Renal cortical epithelial cell (primary cell): Measurements from ENCODE around the gene SCAMP2. TPM values are rescaled to one million over a fixed set of nuclear protein-coding genes. Genes with fewer than 3 reads are reported as not detected.
"Not testable (repeated sequence)": the region's sequence is repeated elsewhere in the genome, so short reads cannot be mapped to it uniquely, and the experiment has no call there.

Experiments
- DNase-seq: peaks from one replicate; pipeline ENCODE4 v3.0.0-alpha.2; 2011; ENCODE audit warnings: low read depth
- total RNA-seq: library from RNA; depleted of rRNA; stranded (reverse); fragments of >200 nt; gene quantifications from 2 replicates; pipeline ENCODE4 v1.2.3, GENCODE V29; 2014

The SCAMP2 gene, protein sequence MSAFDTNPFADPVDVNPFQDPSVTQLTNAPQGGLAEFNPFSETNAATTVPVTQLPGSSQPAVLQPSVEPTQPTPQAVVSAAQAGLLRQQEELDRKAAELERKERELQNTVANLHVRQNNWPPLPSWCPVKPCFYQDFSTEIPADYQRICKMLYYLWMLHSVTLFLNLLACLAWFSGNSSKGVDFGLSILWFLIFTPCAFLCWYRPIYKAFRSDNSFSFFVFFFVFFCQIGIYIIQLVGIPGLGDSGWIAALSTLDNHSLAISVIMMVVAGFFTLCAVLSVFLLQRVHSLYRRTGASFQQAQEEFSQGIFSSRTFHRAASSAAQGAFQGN
- 19.4 and 64.5 TPM in 2 replicates for total RNA-seq

DNA sequence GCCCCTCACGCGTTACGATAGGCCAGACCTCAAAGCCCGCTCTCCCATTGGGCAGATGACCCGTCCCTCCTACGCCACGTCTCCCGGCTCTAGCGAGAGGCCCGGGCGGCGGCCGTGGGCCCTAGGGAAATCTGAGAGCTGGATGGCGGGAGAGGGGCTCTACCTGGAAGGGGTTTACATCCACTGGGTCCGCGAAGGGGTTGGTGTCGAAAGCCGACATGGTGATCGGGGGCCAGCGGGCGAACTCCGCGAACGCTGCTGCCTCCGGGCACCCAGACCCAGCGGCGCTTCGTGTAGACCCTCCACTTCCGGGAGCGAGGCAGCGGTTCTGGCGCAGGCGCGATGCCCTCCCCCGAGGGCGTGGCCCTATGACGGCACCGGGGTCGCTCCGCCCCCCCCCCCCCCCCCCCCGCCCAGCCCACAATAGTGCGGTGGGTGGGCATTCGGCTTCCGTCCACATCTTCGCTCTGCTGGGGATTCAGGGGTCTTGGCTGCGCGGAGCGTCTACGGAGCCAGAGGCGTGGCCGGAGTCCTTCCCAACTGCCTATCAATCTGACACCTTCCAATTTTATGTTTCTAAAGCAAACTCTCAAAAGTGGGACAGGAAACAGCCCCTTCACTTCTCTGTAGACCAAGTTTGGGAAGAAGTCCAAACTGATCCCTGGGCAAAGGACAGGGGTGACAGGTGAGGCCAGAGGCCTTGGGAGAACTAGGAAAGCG lies at the start of gene SCAMP2:
SCAMP2 (minus strand) TSS at position 330 of the 720 bp plus-strand sequence; CDS start at position 220, 110 bp downstream.
- DNase-seq: peak; percentile 88

DNA sequence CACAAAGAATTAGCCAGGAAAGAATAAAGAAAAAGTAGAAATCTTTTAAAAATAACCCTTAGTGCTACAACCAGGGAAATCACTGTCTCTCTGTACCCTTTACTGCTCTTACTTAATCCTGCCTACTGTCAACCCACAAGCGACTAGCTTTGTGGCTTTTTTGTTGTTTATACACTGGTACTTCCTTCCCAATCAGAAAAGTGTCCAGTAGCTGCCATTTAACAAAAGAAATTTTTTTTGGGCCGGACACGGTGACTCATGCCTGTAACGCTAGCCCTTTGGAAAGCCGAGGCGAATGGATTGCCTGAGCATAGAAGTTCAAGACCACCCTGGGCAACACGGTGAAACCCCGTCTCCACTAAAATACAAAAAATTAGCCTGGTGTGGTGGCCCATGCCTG lies 47.3 kb upstream of the SCAMP2 start:
- DNase-seq: no peak

DNA sequence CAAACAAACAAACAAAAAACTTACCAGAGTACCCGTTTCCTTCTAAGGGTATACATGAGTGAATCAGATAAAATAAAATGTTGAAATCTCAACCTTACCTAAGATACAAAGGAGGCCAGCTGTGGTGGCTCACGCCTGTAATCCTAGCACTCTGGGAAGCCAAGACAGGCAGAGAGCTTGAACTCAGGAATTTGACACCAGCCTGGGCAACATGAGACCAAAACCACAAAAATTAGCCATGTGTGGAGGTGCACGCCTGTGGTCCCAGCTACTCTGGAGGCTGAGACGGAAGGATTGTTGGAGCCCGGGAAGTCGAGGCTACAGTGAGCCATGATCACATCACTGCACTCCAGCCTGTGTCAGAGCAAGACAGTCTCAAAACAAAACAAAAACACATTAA lies 44.5 kb upstream of the SCAMP2 start:
- DNase-seq: no peak

DNA sequence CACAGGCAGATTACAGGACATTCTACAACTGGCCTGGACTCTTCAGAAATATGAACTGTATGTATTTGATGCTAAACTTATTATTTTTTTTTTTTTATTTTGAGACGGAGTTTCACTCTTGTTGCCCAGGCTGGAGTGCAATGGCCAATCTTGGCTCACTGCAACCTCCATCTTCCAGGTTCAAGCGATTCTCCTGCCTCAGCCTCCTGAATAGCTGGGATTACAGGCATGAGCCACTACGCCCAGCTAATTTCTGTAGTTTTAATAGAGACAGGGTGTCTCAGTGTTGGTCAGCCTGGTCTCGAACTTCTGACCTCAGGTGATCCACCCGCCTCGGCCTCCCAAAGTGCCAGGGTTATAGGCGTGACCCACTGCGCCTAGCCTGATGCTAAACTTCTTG lies 40.6 kb upstream of the SCAMP2 start:
- DNase-seq: not testable (repeated sequence)

DNA sequence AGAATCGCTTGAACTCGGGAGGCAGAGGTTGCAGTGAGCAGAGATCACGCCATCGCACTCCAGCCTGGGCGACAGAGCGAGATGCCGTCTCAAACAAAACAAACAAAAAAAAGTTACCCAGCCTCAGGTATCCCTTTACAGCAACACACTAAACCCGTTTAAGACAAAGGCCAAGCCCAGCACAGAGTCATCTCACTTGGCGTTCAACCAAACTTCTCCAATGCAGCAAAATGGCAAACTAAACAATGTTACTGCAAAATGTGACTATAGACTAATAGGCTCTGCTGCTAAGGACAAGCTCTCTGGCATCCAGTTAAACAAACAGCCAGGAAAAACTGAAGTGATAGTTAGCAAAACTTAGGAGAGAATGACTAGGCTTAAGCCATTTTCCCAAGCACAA lies 39.9 kb upstream of the SCAMP2 start:
- DNase-seq: no peak

DNA sequence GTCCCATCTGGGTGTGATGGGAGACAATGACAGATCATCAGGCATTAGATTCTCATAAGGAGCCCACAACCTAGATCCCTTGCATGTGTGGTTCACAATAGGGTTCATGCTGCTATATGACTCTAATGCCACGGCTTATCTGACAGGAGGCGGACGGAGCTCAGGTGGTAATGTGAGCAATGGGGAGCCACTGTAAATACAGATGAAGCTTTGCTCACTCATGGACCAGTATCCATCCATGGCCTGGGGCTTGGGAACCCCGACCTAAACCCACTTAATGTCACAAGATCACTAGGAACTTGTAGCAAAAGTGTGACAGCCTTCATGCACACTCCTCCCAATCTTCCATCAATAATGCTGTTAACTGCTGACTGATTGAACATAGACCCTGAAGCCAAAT lies 35.5 kb upstream of the SCAMP2 start:
- DNase-seq: no peak

DNA sequence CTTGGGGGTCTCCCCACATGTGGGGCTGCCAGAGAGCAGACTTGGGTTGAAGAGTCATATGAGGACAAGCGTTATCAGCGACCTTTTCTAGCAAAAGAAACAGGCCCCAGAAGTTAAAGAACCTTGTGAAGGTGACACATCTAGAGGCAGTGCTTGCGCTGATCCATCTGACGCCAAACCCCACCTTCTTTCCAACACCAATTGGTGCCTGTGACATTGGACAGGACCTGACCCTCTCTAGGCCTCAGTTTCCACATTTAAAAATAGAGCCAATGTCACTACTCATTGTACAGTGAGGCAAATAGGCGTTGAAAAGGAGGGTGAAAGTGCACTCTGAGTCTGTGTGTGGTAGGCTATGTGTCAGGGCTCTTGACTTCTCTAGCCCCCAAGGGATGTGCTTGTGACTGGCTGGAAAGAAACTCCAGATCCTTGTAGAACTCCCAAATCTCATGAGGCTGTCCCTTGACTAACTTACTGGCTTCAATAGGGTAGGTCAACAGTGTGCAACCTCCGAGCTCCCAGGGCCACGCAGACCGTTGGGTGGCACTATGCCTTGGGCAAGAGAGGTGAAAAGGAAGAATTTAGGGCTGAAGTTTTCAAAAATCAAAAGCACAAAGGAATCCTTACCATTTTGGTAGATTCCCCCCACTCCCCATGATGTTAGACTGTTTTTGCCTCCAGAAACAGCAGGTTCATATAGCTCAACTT lies 34.2 kb upstream of the SCAMP2 start:
- no peak for DNase-seq

DNA sequence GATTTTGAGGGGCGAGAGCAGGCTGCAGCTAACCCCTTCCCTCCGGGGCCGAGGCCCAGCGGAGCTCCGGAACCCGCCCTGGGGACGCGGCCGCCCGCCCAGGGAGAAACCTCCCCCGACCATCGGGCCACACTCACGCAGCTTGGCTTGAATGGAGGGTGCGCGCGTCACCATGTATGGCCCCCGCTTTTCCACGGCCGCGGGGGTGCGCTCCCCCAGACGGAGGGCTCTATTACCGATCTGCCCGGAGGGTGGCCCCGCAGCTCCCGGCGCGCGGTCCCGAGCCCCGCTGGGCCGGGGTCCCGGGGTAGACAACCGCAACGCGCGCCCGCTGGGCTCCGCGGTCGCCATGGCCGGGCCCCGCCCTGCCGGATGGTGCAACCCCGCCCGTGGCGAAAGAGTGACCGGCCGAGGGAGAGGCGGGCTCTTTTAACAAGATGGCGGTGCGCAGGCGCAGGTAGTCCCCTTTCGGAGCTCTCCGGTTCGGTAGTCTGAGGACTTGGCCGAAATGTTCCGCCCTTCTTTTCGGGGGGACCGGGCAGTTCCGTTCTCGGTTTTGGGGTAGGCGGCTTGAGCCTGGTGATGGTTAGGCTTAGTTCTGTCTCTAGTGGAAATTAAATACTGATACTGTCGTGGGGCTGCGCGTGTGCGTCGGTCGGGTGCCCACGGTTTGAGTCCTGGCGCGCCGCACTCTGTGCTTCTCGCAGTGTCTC lies 33.4 kb upstream of the SCAMP2 start, which contains the start of gene FAM219B:
FAM219B (minus strand) TSS at position 402 of the 713 bp plus-strand sequence; CDS start at position 351, 51 bp downstream.
- peak; percentile 71 for DNase-seq

DNA sequence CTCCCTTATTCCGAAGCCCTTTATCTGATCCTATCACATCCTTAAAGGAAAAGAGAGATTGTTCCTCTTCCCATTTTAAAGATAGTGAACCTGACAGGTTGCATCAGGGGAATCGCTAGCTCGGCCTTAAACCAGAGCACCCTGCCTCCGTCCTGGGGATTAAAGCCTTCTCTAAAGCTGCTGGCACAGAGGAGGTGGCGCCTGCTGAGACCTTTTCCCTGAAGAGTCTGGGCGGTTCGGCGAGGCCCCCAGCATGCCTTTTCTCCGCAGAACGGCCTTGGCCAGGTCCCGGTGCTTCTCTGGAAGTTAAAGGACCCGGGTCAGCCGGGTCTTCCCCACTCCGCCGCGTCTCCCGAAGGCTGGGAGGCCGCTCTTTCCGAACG lies 32.9 kb upstream of the SCAMP2 start:
- peak; percentile 10 for DNase-seq

DNA sequence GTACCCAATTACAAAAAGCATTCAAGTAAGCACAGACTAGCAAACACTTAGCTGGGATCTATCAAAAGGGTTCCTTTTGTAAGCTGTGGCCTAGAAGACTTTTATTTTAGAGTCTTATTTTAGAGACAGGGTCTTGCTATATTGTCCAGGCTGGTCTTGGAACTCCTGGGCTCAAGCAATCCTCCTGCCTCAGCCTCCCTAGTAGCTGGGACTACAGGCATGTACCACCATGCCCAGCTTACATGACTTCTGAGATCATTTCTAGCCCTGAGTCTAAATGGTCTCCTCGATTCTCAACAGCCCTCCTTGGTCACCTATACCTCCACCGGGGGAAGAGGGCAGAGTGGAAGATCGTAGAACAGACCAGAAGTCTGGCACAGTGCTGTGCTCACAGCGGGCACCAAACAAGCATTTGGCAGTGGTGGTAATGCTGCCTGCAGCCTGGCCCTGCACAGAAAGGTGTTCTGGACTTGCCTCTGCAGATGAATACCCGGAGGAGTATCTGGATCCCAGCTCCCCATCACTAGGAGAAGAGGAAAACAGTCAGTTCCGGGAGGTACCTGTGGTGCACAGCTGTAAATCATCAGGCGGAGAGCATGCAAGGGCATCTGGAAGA lies 31.1 kb upstream of the SCAMP2 start:
- no peak for DNase-seq

DNA sequence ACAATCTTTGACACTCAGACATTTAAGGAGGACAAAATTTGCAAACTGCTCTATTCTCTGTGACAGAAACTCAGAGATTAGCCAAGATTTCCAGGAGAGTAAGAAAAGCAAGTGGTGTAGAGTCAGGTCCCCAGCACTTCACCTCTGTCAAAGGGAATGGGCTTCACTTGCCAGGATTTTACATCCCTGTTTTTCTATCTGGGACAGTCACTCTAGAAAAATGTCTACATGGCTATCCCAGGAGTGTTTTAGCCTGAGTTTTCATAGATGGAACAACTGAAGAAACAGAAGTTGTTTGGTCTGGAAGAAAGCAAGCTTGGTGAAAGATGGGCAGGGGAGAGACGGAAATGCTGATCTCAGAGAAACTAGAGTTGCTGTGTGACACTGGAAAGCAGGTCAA lies 30.5 kb upstream of the SCAMP2 start:
- DNase-seq: no peak

DNA sequence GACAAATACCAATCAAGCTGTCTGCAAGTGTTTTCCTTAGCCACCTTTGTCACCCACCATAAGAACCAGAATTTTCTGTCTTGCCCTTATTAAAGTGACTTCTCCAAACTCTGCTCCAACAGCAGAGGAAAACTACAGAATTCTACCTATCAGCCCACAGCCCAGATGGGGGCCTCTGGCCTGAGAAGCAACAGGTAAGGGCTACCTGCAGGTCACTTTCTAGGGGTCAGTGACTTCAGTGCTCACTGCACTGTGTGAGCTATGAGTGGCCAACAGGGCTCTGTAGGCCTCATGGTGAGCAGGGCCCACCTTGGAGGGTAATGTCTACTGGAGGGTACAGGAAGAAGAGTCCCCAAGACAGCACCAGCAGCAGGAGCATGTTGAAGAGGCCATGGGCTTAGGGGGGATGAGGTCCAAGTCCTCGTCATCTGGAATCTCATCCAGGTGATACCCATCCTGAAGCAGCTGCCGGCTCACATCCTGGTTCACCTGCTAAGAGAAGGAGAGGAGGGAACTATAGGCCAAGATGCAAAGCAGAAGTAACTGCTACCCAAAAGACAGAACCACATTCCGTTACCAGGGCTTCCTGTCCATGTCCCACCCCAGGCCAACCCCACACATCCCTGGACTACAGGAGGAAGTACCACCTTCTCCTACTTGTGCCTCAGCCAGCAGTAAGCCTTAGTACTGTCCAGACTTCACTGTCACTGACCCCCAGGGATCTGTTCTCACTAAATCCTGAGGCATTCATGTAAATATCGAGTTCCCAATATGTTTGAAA lies 29.3 kb upstream of the SCAMP2 start:
- no peak for DNase-seq

DNA sequence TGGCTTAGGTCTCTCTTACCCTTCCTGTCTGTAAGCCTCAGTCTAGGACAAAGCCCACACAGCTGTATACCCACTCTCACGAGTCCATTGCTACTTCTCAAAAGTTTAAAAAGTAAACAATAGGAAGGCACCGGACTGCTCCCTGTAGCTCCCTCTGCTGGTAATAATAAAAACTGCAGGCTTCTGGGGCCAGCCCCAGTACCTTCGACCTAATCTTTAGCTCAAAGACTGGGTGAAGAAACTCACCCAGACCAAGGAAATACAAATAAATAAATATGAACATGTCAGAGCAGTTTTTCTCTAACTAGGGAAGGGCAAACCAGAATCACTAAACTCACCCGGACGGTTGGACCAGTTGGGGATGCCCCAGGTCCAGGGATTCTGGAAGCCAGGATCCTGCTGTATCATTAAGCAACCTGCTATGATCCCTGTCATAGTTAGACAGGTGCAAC lies 28.5 kb upstream of the SCAMP2 start:
- DNase-seq: peak; percentile 40

DNA sequence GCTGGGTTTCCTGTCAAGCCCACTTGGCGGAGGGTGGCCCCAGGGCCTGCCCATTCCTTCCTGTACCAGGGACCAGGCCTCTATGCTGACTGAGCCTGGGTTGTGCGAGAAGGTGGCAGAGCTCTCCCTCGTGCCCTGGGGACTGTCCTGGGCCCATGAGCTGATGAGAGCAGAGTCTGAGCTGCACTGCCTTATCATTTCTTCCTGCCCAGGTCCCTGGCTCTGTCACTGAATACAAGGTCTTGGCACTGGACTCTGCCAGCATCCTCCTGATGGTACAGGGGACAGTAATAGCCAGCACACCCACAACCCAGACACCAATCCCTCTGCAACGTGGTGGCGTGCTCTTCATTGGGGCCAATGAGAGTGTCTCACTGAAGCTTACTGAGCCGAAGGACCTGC lies 24.1 kb upstream of the SCAMP2 start:
- no peak for DNase-seq

DNA sequence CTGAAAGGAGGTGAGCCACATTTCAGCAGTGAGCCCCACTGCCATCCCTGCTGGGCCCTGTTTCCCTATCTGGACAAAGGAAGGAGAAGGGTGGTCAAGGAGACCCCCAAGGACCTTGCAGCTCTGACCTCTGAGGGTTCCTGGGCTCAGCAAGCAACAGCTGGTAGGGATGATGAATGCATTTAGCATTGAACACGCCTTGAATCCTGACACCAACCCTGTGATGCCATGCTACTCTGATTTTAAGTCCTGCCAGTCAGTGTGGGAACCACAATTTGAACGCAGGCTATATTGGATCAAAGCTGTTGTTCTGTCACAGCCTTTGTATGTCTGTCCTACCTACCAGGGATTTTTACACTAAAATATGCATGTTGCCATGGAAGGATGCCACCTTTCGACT lies 23.2 kb upstream of the SCAMP2 start:
- no peak for DNase-seq

DNA sequence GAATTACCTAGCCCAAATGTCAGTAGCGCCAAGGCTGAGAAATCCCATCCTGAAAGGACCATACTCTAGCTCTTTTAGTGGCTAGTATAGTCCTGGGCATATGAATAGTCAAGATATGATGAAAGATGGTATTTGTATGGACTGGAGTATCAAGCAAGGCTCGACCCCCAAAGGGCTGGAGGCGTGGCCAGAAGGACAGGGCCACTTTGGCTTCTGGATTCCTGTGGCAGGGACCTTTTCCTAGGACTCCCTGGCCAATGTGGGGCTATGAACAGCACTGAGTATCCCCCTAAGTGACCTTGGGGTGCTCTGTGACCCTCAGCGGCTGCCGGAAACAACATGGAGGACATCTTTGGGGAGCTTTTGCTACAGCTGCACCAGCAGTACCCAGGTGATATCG lies 22.7 kb upstream of the SCAMP2 start:
- no peak for DNase-seq

DNA sequence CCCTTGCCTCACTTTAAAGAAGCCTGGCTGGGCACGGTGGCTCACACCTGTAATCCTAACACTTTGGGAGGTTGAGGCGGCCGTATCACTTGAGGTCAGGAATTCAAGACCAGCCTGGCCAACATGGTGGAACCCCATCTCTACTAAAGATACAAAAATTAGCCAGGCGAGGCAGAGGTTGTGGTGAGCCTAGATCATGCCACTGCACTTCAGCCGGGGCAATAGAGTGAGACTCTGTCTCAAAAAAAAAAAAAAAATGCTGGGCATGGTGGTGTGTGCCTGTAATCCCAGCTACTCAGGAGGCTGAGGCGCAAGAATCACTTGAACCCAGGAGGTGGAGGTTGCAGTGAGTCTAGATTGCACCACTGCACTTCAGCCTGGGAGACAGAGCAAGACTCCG lies 21.2 kb upstream of the SCAMP2 start:
- not testable (repeated sequence) for DNase-seq

DNA sequence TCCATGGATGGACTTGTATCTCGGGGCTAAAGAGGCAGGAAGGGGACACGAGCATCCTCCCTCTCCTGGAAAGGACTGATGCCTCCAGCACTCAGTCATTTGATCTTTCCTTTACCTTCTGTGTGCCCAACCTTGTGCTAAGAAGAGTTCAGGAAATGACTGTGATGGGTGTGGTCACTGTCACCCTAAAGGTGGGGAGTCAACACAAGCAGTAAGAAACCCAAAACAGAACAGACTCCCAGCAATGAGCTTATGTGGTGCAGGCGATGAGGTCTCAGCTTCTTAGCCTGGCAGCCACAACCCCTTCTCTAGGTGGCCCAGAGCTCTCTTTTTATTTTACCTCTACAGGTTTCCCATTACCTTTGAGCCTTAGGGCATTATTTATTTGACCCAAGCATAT lies 20.5 kb upstream of the SCAMP2 start:
- DNase-seq: no peak

DNA sequence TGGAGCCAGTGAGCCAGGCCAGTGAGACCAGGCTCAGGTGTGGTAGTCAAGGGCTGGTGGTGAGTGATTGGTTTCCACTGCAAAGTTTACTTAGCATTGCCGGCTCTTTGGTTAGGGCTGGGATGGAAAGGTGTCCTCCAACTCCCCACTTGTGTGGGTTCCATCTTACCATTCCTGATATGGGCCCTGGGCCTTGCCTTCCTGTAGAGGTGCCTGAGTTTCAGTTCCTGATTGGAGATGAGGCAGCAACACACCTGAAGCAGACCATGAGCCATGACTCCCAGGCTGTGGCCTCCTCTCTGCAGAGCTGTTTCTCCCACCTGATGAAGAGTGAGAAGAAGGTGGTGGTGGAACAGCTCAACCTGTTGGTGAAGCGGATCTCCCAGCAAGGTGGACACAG lies 19.8 kb upstream of the SCAMP2 start:
- DNase-seq: no peak

DNA sequence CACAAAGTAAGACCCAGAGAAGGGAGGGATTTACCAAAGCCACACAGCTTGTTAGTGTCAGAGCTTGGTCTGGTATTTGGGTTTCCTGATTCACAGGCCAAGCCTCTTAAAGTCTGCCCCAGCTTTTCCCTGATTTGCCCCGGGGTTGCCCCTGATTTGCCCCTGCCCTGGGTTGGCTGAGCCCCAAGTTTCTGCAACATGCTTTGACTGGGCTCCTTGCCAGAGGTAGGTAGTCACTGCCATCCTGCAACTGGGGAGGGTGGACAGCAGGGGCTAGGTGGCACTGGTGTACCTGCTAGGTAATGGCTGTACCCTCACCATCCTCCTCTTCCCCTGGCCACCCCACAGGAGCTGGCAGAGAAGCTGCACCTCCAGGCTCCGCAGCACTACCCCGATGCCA lies 19.1 kb upstream of the SCAMP2 start:
- peak; percentile 56 for DNase-seq

DNA sequence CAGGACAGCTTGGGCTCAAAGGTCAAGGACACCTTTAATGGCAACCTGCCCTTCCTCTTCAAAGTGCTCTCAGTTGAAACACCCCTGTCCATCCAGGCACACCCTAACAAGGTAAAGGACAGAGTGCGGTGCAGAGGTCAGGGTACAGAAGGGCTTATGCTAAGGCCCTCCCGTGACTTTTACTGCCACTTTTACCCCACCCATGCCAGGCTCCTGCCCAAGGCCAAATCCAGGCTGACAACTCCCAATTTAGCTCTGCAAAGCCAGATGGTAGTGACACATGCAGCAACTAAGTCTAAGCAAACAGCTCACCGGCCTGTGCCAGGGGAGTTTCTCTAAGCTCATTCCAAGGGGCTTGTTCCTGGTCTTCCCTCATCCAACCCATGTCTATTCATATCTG lies 18.3 kb upstream of the SCAMP2 start:
- DNase-seq: no peak
